Activated CD4-positive, alpha-beta T cell treated with anti-CD3 and anti-CD28 coated beads, Interleukin-2, amount 50 U/mL, for 48 hours (primary cell): ENCODE results near the gene POLR1C.
"Not testable (repeated sequence)": the region's sequence is repeated elsewhere in the genome, so short reads cannot be mapped to it uniquely, and the experiment has no call there.

Experiments
- DNase-seq, 2 experiments: peaks; one replicate each; pipeline ENCODE4 v3.0.0-alpha.2; 2020

The POLR1C gene, protein sequence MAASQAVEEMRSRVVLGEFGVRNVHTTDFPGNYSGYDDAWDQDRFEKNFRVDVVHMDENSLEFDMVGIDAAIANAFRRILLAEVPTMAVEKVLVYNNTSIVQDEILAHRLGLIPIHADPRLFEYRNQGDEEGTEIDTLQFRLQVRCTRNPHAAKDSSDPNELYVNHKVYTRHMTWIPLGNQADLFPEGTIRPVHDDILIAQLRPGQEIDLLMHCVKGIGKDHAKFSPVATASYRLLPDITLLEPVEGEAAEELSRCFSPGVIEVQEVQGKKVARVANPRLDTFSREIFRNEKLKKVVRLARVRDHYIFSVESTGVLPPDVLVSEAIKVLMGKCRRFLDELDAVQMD

DNA sequence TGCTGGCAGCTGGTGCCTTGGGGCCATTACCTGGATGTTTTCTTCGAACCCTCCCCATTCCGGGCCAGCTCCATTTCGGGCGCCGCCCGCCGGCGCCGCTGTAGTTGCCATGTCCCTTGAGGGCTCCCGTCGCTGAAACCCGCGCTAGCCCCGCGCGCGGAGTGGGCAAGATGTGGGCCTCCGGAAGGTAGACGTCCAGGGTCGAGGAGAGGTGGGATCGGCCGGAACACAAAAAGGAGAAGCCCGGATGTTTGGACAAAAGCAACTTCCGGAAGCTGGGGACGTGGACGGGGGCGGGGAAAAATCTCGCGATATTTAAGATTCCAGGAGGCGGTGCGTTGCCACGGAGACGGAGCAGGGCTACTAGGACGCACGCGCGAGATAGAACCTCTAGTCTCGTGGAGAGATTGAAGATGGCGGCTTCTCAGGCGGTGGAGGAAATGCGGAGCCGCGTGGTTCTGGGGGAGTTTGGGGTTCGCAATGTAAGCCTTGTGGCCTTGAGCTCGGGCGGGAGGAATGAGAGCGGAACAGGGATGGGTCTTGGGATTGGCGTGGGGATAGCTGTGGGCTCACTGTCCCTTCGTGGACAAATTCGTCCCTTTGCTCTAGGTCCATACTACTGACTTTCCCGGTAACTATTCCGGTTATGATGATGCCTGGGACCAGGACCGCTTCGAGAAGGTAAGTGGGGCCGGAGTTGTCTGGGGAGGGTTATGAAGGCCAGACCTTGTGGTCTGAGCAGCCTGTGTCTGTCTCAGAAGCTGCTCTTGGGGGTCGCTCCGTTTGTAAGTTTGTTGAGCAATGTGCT, at the start of gene POLR1C, which contains the start of gene YIPF3:
POLR1C (plus strand) TSS at position 393 of the 808 bp plus-strand sequence; CDS start at position 414, 21 bp downstream.
YIPF3 (minus strand) TSS at position 230 of the 808 bp plus-strand sequence; CDS start at position 111, 119 bp downstream.
- peak; percentile 97 to 98 for DNase-seq

DNA sequence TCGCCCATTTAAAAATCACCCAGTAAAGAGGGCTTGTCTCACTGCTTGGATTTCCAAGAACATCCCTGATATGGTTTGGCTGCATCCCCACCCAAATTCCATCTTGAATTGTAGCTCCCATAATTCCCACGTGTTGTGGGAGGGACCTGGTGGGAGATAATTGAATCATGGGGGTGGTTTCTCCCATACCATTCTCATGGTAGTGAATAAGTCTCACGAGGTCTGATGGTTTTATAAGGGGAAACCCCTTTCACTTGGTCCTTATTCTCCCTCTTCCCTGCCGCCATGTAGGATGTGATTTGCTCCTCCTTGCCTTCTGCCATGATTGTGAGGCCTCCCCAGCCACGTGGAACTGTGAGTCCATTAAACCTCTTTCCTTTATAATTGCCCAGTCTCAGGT, 49.6 kb upstream of the POLR1C start:
- DNase-seq: not testable (repeated sequence)

DNA sequence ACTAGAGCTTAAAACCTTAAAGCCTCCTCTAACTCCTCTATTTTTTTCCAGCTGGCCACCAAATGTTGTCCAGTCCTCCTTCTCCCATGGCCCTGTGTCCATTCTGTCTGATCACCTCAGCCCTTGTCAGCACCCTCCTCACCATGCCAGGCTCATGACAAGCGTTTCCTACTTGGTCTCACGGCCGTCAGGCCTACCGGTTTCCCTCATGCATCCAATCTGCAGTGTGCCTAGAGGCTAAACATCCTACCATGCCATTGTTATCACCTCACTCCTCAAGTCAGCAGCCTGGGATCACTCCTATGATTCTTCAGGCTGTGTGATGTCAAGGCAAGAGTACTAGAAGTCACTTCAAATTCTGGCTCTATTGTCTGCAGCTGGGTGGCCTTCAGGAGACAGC, 49.1 kb upstream of the POLR1C start:
- no peak for DNase-seq

DNA sequence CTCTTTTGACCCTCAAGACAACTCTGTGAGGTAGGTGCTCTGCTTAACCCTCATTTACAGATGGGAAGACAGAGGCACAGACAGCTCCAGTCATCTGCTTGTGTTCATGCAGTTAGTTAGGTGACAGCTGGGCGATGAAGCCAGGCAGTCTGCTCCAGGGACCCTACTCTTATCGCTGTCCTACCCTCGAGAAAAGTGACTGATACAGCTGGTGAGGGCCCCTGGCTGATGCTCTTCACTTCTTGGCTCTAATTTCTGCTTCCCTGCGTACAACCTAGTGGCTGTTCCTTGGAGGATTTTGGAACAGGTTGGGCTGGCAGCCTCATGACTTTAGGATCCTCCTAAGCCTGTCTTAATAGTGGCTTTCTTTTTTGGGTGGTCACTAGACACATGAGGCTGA, 48.6 kb upstream of the POLR1C start:
- DNase-seq: no peak

DNA sequence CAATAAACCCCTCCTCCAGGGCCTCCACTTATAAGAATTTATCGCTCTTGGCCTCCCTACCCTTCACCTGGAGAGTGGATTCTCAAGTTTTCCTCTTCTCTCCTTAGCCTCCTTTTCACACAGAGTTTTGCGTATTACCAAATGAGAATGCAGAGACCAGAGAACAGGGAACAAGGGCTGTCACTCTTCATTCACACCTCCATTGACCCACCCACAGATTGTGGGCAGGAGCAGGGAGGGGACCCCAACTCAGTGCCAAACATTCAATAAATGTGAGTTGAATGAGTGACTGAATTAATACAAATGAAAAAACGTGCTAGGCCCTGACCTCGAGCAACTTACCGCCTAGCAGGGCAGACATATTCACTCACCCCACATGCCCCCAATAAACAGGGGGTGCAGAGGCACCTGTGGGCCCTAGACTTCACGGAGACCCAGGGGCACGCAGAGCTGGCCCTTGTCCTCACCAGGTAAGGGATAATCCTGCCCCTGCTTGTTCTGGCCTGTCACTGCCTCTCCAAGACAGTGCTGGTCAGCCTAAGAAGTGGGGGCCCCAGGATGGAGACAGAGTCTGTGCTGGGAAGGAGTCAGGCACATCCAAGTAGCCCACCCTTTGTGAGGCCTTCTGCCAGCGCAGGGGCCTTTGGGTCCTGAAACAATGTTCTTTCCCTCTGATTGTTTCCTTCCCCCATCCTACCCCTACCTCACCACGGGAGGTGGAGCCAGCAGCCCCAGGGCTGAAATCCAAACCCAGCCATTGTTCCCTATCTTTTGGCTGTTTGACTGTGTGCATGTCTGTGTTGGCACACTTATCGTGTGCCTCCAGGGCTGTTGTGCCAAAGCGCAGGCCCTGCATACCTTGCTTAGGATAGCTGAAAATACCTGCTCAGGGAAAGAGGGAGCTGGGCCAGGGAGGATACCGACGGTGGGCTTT, 47.9 kb upstream of the POLR1C start:
- DNase-seq: no peak

DNA sequence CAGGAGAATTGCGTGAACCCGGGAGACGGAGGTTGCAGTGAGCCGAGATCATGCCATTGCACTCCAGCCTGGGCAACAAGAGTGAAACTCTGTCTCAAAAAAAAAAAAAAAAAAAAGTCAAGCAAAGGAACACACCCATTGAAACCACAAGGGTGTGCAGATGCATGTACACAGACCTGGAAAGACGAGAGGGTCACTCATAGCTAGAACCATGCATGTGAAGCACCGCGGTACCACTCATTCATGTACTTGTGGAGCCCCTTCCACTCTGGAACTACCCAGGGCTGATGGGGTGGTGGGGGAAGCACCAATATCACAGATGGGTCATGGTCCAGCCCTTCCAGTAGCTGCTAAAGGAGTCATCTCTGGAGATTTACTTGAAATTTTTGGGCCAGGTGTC, 46.9 kb upstream of the POLR1C start:
- DNase-seq: no peak

DNA sequence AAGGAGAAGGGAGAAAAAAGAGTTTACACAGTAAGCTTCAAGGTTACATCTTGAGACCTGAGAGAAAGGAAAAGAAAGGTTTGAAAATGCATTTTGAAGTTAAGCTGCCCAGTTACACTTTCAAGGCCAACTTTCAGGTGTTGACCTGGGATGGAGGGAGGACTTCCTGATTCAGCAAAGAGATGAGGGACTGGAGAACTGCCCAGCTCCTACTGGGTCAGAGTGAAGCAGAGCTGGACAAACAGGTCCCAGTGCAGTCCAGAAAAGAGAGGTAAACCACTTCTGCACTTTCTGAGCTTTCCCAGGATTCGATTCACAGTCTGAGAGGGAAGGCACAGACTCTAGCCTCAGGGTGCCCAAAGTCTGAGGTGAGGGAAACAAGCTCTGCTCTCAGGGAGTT, 45.5 kb upstream of the POLR1C start:
- no peak for DNase-seq

DNA sequence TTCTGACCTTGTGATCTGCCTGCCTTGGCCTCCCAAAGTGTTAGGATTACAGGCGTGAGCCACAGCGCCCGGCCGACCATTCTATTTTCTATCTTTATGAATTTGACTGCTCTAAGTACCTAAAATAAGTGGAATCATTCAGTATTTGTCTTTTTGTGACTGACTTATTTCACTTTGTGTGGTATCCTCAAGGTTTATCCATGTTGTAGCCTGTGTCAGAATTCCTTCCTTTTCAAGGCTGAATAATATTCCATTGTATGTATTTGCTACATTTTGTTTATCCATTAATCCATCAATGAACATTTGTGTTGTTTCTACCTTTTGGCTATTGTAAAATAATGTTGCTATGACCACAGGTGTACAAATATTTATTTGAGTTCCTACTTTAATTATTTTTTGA, 44.4 kb upstream of the POLR1C start:
- DNase-seq: no peak

DNA sequence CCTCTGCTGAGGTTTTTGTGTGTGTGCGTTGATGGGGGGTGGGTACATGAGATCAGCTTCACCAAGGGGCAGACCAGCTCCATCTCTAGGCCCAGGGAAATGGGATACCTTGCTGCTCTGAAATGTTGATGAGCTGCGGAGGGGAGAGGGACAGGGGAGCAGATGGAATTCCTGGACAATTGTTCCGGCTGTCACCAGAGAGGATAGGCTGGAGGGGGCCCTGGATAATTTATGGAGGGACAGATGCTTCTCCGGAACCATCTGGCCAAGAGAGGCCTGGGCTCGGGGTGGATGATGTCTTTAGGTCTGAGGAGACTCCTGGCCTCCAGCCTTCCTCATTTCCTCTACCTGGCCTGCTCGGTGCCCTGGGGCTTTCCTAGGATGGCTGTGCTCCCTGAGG, 41.4 kb upstream of the POLR1C start:
- DNase-seq: no peak

DNA sequence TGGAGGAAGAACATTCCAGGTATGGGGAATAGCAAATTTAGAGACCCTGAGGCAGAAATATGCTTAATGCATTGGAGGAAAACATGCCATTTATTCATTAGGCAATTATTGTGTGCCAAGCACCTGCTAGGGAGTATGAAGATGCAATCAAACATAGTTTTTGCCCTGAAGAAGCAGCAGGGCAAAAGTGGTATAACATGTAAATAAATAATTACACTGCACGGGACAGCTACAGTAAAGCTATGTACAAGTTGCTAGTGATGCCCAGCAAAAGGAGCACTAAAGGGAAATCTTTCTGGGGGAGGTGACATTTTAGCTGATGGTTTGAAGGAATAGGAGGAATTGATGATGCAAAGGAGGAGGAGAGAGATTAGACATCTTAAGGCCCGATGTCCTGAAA, 40.1 kb upstream of the POLR1C start:
- no peak for DNase-seq

DNA sequence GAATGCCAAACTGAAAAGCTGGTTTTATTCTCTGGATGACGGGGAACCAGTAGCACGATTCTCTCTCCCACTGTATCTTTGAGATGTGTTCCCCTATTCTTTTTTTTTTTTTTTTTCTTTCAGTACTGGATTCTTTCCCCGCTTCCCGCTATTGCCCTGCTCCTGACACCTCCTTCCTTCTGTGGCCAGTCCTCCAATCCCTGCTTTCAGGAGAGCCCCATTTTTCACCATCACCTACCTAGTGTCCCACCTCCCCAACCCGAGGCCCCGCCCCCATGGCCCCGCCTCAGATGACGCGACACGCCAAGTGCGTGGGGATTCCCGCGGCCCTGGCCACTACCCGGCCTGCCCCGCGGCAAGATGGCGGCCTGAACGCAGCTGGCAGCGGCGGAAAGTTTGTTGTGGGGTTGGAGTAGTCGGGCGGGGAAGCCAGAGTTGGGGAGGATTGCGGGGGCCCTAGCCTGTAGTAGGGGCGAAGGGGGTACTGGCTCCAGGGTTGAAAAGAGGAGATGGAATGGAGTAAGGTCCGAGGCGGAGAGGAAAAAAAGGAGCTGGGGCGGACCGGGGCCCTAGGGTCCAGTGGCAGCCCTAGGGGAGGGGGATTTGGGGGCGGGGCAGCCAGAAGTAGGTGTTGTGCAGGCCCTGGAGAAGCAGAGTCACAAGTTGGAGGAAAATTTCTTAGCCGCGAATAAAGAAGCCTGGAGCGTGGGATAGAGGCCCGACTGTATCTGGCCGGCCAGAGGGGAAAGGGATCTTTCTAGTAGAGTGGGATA, 39.5 kb upstream of the POLR1C start, which contains the start of gene TJAP1:
TJAP1 (plus strand) TSS at position 336 of the 773 bp plus-strand sequence. CDS start 21,432 bp downstream, outside the sequence.
- DNase-seq: peak; percentile 99

DNA sequence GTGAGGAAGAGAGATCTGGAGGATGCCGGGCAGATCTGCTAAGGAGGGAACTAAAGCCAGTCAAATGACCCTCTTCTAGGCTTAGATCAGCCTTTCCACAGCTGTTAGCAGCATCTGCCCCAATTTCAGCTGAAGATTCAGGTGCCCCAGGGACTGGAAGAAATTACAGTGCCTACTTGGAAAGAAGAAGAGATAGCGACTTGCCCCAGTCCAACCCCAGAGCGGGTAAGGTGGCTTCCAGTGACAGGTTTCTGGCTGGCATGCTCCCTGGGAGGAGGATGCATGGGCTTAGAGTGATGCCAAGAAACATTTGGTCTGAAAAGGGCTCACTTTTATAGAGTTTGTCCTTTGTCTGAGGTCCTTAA, 38.9 kb upstream of the POLR1C start:
- DNase-seq: peak in 1 of 2 experiments; percentile 9

DNA sequence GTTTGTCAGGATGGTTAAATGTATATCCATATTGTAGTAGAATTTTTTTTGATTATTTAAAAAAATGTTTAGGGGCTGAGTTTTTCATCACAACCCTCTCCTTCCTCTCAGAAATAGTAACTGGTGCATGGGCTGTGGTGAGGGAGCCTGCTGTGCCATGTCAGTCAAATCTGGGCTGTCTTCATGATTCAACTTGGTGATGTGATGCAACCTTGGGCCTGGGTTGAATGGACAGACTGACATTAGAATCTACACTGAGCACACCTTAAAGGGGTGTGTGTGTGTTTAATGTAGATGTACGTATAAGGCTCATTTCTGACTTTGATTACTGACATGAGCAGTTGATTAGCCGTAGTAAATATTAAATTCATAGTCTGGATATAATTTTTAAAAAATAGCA, 35.8 kb upstream of the POLR1C start:
- no peak for DNase-seq

DNA sequence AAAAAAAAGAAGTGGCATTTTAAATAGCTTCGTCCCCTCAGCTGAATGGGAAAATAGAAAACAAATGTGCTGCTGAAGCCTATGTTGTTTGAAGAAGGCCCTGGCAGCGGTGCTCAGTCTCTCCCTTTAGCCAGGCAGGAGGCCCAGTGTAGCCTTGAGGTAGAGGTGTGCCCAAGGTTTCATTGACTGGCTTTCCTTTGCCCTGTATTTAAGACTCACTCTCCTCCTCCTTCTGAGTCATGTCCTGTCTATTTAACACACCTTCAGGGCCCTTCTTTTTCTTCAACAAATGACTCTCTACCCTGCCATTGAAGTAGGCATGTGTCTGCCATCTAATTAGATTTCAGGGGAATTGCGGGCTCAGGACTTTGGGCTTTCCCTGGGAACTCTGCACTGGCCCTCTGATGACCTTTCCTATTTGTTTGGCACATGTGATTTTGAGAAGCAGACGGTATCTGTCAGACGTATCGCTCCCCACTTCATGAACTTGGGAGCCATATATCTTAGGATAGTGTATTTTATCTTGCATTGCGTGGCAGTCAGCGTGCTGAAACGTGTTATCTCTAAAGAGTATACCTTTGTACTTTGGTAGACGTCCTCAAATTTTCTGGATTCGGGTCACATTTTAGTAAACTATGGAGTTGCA, 35.2 kb upstream of the POLR1C start:
- no peak for DNase-seq

DNA sequence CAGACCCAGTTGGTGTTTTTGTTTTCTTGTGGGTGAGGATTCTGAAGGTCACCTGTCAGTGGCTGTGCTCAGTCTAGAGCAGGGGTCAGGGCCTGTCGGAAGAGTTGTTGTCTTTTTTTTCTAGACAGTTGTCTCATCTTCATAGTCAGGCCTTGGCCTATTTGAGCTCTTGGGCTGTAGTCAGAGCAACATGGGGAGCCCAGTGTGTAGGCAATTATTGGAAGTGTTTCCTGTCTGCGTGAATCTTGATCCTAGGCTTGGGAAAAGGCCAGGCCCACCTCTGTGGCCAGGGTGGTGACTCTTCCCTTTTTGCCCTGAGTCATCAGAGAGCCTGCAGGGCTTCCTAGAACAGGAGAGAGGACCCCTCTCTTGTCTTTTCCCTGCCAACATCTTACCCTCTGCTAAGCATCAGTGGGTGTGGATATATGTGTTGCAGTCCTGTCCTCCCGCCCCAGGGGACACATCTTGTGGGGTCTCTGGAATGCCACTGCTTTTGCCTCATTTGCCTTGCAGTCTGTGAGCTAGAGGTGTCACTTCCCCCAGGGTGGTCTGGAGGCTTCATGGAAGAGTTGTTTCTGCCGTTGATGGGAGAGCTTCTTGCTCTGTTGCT, 28.1 kb upstream of the POLR1C start:
- DNase-seq: no peak

DNA sequence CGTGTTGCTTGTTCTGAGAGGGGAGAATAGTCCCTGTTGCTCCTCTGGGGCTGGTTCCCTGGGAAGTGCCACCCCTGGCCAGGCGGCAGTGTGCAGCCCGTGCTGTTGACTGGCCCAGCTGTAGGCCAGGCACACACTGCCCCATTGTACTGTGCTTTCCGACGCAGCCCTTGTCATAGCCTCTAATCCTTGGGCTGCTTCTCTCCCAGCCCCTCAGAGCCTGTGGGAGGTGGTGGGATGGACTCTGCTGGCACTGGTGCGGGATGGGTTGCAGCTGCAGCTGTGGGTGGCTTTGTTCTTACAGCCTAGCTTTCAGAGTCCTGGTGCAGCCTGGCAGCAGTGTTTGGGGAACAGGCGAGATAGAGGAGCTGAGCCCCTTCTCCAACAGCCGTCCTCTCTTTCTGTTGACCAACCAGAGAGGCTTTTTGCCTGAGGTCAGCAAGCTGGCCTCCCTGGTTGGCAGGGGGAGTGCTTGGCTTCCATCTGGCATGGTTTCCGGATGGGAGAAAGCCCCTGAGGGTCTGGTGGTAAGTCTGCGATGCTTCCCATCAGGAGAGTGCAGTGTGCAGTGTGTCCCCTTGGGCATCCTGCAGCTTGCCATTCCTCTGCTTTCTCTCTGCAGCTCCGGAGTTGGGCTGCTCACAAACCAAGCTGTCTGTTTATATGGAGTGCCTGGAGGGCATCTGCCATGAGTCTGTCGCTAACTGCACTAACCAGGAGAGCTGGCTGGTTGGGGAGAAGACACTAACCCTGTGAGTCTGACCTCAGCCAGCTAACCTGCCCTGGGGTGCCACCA, 27.4 kb upstream of the POLR1C start:
- no peak for DNase-seq

DNA sequence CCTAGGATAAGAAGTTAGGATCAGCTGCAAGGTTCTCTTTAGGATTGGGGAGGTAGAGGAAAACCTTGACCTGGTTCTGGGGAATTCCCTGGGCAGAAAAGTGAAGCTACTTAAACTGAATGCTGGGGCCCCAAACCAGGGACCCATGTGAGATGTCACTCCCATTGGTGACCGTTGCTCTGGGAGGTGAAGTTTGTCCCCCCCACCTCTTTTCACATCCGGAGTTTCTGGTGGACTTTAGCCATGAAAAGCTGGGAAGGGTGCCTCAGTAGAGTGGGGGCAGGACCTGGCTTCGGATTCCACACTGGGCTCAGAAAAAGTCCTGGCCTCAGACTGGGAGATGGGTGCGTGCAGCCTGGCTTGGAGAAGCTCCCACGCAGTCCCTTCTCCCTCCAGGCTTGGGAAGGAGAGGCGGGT, 26.4 kb upstream of the POLR1C start:
- DNase-seq: no peak

DNA sequence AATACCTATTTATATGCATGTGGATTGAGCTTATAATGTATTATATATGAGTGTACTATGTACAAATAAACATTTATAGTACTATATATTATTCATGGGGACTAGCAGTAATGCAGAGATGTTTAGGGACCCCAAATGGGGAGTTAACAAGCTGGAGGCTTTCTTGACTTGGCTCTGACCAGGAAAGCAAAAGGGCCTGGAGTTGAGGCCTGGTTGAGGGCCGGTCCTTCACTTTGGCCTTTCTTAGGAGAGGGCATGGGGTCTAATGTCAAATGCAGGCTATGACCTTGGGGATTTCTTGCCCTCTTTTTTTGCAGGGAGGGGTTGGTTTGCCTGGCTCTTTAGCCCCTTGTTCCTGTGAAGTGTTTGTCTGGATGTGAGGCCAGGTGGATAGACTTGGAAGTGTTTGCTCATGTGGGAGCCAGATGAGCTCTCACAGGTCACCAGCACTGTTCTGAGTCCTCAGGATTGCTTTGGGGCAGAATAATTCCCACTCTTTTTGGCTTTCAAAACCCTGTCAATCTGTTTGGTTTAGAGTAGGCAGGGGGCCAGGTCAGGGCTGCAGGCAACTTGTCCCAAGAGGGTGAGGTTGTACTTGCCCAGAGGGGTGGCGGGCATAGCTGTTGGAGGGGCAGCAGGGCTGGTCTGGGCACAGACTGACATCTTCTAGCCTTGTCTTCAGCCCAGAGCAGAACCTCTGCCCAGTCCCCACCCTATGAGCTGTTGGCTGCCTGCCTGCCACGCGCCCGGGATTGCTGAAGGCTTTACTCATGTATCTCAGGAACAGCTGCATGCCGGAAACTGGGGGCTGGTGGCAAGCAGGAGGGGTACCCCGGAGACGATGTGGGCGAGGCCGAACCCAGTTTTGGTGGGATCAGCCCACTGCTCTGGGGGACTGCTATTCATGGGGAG, 24.9 kb upstream of the POLR1C start:
- DNase-seq: no peak

DNA sequence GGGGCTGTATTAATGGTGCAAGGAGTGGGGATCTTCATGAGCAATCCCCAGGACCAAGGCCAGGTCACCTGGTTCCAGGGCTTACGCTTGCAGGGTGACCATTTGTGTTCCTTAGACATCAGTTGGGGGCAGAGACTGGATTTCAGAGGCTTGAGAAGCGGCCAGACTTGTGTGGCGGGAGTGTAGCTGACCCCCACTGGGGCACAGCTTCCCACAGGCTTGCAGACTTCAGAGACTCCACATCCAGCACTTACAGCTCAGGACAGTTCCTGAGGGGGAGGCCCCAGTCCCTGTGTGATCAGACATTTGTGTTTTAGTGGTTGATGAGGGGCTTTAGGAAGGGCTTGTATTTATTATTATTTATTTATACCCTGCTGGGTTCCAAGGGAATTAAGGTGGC, 24.2 kb upstream of the POLR1C start:
- no peak for DNase-seq
